GM19324 (cell line): ENCODE measurements around the gene CASS4.
"Not testable (repeated sequence)": the region's sequence is repeated elsewhere in the genome, so short reads cannot be mapped to it uniquely, and the experiment has no call there.

ENCODE experiments used
- ATAC-seq: cut with Tn5 transposase; IDR thresholded peaks from one replicate; pipeline ENCODE4 v1.9.1; 2021; ENCODE audit warnings: mild to moderate bottlenecking, moderate library complexity; ENCODE audit not compliant: unreplicated experiment, low FRiP score

CASS4 gene

GRCh38 chr20:56391596-56392131 is 20.4 kb upstream of the CASS4 start:
- peak; percentile 34 for ATAC-seq

GRCh38 chr20:56392132-56392880 is 19.8 kb upstream of the CASS4 start, which contains the start of the genes AURKA and CSTF1:
Gene AURKA (minus strand): TSS chr20:56392215. CDS start chr20:56388197, 4,018 bp downstream.
Gene CSTF1 (plus strand): TSS chr20:56392645. CDS start chr20:56395553, 2,908 bp downstream.
- peak; percentile 98 for ATAC-seq

GRCh38 chr20:56392881-56393482 is 19.1 kb upstream of the CASS4 start:
- ATAC-seq: no peak

GRCh38 chr20:56393653-56394052 is 18.4 kb upstream of the CASS4 start:
- ATAC-seq: no peak

GRCh38 chr20:56395166-56395565 is 16.9 kb upstream of the CASS4 start:
- ATAC-seq: no peak

- ATAC-seq: no peak
Observed at GRCh38 chr20:56400001-56400640, 11.9 kb upstream of the CASS4 start.

GRCh38 chr20:56403465-56403864 is 8.6 kb upstream of the CASS4 start:
- ATAC-seq: no peak

- not testable (repeated sequence) for ATAC-seq
Observed at GRCh38 chr20:56405356-56405755, 6.7 kb upstream of the CASS4 start.

- no peak for ATAC-seq
Observed at GRCh38 chr20:56406910-56407309, 5.2 kb upstream of the CASS4 start.

- no peak for ATAC-seq
Observed at GRCh38 chr20:56409521-56409920, 2.5 kb upstream of the CASS4 start.

- no peak for ATAC-seq
Observed at GRCh38 chr20:56409956-56410355, 2.1 kb upstream of the CASS4 start.

GRCh38 chr20:56411287-56411686 is 773 bp upstream of the CASS4 start:
- not testable (repeated sequence) for ATAC-seq

- no peak for ATAC-seq
Observed at GRCh38 chr20:56412473-56412790, 372 bp downstream of the CASS4 start.

- no peak for ATAC-seq
Observed at GRCh38 chr20:56412949-56413348, 889 bp downstream of the CASS4 start.

GRCh38 chr20:56414842-56415765 is 3.0 kb downstream of the CASS4 start:
- ATAC-seq: no peak

GRCh38 chr20:56417402-56417801 is 5.3 kb downstream of the CASS4 start:
- no peak for ATAC-seq

- no peak for ATAC-seq
Observed at GRCh38 chr20:56417911-56418310, 5.9 kb downstream of the CASS4 start.

- no peak for ATAC-seq
Observed at GRCh38 chr20:56418385-56418861, 6.4 kb downstream of the CASS4 start.

- no peak for ATAC-seq
Observed at GRCh38 chr20:56420028-56420427, 8.0 kb downstream of the CASS4 start.
